ENCODE results near the gene STX16.

The STX16 gene

DNA sequence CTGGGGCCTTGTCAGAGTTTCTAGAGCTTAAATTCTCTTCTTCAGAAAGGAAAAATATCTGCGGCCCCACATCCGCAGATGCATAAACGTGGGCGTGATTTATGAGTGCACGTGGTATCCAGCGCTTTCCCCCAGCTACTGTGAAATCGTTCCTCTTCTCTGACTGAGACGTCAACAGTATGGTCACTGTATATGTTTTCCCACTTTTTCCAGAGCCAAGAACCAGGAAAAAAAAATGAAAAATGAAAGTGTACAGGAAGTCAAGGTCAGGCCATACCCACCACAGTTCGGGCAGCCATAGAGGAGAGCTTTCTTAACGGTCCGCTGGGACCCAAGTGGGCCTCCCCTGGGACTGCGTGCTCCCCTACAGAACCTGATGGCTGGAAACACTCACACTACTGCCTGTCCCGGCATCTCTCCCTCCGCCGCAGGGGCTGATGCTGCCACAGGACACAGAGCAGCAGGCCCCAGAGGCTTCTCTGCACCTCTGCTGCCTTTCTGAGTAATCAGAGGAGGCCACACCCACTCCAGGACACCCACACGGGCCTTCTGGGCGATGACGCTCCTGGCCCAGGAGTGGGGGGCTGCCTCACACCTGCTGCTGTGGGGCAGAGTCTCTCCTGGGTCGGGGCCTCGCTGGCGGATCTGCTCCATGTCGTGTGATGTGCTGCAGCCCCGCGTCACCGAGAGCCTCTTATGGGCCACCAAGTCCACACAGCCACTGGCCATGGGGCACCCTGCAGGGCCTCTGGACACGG, 16.4 kb upstream of the STX16 start:
- Histone ChIP-seq H3K27me3 (ENCODE audit: insufficient read depth, poor library complexity, severe bottlenecking) (no peaks in the 10 kb centered on the region), H3K27ac (replicated peaks) (no peak overlapping the region), H3K4me3 (replicated peaks; ENCODE audit: insufficient read depth, low read length) (no peak overlapping the region)
- TF ChIP-seq POLR2AphosphoS5 (IDR thresholded peaks at IDR 0.05; ENCODE audit: low read depth) (no peak), REST (IDR thresholded peaks at IDR 0.05; ENCODE audit: insufficient replicate concordance, low read depth) (no peak), SPI1 (IDR thresholded peaks at IDR 0.05; ENCODE audit: borderline replicate concordance, low read depth) (no peak), CTCF (IDR thresholded peaks at IDR 0.05; ENCODE audit: insufficient read depth, low read length) (no peak), GABPA (IDR thresholded peaks at IDR 0.05; ENCODE audit: low read depth) (no peak)
- no peak for DNase-seq (ENCODE audit: low read depth in 1 of 2, low spot score in 1 of 2)

- Histone ChIP-seq H3K27me3 (ENCODE audit: insufficient read depth, poor library complexity, severe bottlenecking) (no peaks in the 10 kb centered on the region), H3K27ac (replicated peaks) (no peak overlapping the region), H3K4me3 (replicated peaks; ENCODE audit: insufficient read depth, low read length) (no peak overlapping the region)
- DNase-seq (ENCODE audit: low read depth in 1 of 2, low spot score in 1 of 2): no peak
- TF ChIP-seq SPI1 (IDR thresholded peaks at IDR 0.05; ENCODE audit: borderline replicate concordance, low read depth) (no peak), GABPA (IDR thresholded peaks at IDR 0.05; ENCODE audit: low read depth) (no peak), REST (IDR thresholded peaks at IDR 0.05; ENCODE audit: insufficient replicate concordance, low read depth) (no peak), POLR2AphosphoS5 (IDR thresholded peaks at IDR 0.05; ENCODE audit: low read depth) (no peak), CTCF (IDR thresholded peaks at IDR 0.05; ENCODE audit: insufficient read depth, low read length) (no peak)
Measured at GRCh38 chr20:58635279-58635665, 15.8 kb upstream of the STX16 start.

DNA sequence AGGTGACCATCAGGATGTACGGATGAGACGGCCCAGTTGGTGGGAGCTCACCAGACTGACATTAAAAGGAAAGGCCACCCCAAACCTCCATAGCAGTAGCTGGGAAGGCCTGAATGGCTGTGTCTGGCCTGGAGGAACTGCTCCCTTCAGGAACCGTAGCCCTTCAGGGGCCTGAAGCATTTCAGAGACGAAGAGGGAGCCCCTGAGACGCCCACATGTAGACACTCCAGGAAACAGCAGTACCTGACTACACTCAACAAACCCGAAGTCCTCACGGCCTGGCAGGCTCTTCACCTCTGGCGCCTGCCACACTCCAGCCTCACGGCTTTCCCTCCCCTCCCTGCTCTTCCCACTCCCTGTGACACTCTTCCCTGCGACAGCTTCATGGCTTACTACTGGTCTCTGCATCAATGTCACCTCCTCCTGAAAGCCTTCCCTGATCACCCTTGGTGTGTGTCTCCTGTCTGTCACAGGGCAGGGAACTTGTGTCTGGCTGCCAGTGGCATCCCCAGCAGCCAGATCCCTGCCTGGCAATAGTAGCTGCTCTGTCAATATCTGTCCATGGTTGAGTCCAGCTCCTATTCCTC, 14.6 kb upstream of the STX16 start:
- no peak for TF ChIP-seq POLR2AphosphoS5 (IDR thresholded peaks at IDR 0.05; ENCODE audit: low read depth)
- no peak for DNase-seq (ENCODE audit: low read depth in 1 of 2, low spot score in 1 of 2)
- no peak overlapping the region for H3K27ac ChIP-seq (replicated peaks)
- no peak overlapping the region for H3K4me3 ChIP-seq (replicated peaks; ENCODE audit: insufficient read depth, low read length)
- peaks cover 2% of the 10 kb centered on the region for H3K27me3 ChIP-seq (ENCODE audit: insufficient read depth, poor library complexity, severe bottlenecking)

GRCh38 chr20:58636983-58637421, 14.1 kb upstream of the STX16 start:
- peaks cover 2% of the 10 kb centered on the region for H3K27me3 ChIP-seq (ENCODE audit: insufficient read depth, poor library complexity, severe bottlenecking)
- no peak for DNase-seq (ENCODE audit: low read depth in 1 of 2, low spot score in 1 of 2)
- no peak for TF ChIP-seq REST (IDR thresholded peaks at IDR 0.05; ENCODE audit: insufficient replicate concordance, low read depth)
- no peak for TF ChIP-seq GABPA (IDR thresholded peaks at IDR 0.05; ENCODE audit: low read depth)
- no peak for TF ChIP-seq SPI1 (IDR thresholded peaks at IDR 0.05; ENCODE audit: borderline replicate concordance, low read depth)
- no peak for TF ChIP-seq POLR2AphosphoS5 (IDR thresholded peaks at IDR 0.05; ENCODE audit: low read depth)
- TF ChIP-seq CTCF (IDR thresholded peaks at IDR 0.05; ENCODE audit: insufficient read depth, low read length): no peak
- H3K4me3 ChIP-seq (replicated peaks; ENCODE audit: insufficient read depth, low read length): no peak overlapping the region
- H3K27ac ChIP-seq (replicated peaks): no peak overlapping the region

Measured in HL-60 (cell line).